Superior temporal gyrus (tissue), 1 donor: ENCODE results near the gene CDC6.
"Not testable (repeated sequence)": the region's sequence is repeated elsewhere in the genome, so short reads cannot be mapped to it uniquely, and the experiment has no call there.

Experiments
- DNase-seq: peaks from one replicate; pipeline ENCODE4 v3.0.0-alpha.2; 2016; ENCODE audit errors: extremely low spot score

CDC6 gene

DNA sequence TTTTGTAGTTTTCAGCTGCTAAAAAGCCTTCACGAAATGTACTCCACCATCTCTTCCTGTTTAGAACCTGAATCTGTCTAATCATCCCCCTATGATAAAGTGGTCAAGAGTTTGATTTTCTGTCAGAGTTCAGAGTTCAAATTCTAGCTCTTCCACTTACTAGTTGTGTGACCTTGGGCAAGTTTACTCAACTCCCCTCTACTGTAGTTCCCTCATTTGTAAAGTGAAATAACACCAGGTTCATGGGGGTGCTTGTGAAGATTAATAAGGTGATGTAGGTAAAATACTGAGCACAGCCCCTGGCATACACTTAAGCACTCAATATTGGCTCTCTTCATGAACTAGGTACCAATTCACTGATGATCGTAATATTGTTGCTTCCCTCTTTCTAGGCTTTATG is 1.2 kb upstream of the CDC6 start:
- DNase-seq, result no peak

DNA sequence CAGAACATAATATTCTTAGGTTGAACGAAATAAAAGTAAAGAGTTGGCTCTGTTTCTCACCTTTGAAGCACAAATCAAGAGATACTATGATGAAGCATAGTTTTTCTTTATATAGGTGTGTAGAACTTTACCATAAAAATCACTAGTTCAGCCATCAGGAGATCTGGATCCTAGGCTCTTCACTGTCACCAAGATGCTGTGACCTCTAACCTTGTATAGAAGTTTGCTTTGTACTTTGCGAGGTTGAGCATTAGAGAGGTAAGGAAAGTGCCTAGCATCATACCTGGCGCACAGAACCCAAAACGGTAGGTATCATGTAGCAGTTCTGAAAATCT is 553 bp upstream of the CDC6 start:
- no peak for DNase-seq

DNA sequence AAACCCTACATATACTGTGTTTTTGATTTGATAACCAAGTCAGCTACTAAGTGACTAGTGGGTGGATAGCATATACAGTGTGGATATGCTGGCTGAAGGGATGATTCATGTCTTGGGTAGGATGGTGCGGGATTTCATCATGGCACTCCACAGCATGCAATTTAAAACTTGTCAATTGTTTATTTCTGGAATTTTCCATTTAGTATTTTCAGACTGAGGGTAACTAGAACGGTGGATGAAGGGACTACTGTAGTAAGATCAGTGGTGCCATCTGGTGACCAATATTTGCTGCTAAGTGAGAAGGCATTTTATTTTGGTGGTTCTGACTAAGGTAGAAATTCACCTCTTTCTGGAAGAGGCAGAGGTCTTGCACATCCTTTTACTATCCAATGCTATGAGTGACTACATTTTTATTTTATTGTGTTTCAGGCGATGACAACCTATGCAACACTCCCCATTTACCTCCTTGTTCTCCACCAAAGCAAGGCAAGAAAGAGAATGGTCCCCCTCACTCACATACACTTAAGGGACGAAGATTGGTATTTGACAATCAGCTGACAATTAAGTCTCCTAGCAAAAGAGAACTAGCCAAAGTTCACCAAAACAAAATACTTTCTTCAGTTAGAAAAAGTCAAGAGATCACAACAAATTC is 3.1 kb downstream of the CDC6 start:
- peak; percentile 88 for DNase-seq

DNA sequence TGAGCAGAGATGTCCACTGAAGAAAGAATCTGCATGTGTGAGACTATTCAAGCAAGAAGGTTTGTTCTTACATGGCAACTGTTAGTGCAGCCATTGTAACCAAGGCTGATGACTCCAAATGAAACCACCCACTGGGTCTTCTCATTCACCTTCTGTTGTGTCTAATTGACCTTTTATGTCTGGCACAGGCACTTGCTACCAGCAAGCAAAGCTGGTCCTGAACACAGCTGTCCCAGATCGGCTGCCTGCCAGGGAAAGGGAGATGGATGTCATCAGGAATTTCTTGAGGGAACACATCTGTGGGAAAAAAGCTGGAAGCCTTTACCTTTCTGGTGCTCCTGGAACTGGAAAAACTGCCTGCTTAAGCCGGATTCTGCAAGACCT is 3.6 kb downstream of the CDC6 start:
- DNase-seq, result no peak

DNA sequence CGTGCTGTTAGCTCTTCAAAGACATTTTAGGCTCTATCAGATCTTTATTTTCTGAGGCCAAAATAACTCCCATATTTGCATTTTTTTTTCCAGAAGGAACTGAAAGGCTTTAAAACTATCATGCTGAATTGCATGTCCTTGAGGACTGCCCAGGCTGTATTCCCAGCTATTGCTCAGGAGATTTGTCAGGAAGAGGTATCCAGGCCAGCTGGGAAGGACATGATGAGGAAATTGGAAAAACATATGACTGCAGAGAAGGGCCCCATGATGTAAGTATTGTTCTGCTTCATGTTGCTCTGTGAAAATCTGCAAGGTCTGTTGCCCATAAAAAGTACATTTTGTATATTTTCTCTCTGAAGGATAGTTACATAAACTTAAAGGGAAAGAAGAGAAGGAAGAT is 5.7 kb downstream of the CDC6 start:
- no peak for DNase-seq

DNA sequence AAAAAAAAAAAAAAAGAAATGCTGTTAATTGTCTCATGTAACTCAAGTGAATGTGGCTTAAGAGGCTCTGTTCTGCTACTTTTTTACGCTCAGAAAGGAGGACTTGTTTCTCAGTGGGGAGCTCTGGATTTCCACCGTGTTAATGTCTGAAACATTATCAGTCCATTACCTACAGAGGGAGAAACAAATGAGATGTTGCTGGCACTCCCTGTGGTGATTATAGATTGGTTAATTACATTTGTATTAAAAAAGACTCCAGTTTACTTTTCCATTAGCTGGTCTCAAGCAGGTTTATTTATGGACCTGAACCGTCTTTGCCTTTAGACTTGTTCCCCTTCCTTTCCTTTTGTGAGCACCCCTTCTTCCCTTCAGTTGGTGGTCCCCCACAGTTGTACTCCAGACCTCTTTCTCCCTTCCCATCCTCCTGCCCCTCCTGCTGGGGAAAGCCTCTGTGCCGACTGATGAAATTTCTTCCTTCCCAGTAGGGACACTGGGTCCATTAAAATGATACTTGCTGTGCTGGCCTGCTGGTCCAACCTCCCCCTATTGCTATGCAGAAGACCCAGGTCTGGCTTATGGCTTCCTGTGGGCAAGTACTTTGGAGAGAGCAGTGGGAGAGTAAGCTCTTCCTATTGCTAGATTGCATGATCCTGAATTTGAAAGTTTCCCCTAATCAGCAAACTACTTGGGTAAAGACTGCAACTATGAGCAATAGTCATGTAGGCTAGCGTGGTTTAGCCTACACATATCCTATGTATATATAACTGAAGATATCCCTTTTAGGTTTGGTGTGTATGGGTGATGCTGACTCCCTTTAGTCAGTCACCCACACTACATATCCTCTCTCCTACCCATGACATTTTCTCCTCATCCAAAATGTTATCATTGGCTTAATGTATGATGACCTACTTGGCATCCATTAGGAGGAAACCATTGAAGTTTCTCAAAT is 8.1 kb downstream of the CDC6 start:
- DNase-seq, result no peak

DNA sequence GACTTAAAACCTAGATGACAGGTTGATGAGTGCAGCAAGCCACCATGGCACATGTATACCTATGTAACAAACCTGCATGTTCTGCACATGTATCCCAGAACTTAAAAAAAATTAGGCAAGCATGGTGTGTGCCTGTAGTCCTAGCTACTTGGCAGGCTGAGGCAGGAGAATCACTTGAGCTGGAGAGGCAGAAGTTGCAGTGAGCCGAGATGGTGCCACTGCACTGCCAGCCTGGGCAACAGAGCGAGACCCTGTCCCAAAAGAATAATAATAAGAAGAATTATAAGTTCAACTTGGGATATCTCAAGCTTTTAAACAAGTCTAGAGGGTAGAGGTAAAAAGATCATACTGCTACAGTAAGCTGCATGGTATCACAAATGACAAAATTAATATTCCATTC is 9.8 kb downstream of the CDC6 start:
- DNase-seq, result no peak

DNA sequence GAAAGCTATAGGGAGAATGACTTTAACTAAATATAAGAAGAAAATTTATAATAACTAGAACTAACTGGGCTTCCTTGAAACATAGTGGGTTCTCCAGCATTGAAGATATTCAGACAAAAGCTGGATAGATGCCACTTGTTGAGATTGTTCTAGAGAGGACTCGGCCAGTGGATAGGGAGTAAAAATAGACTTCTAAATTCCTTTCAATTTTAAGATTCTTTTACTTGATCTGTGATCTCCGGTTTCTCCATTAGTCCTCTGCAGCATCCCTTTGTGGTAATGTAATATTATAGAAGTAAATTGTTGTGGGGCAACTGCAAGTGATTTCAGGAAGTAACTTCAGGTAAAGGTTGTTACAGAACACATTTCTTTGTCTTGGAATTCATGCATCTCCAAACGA is 11.0 kb downstream of the CDC6 start:
- no peak for DNase-seq

DNA sequence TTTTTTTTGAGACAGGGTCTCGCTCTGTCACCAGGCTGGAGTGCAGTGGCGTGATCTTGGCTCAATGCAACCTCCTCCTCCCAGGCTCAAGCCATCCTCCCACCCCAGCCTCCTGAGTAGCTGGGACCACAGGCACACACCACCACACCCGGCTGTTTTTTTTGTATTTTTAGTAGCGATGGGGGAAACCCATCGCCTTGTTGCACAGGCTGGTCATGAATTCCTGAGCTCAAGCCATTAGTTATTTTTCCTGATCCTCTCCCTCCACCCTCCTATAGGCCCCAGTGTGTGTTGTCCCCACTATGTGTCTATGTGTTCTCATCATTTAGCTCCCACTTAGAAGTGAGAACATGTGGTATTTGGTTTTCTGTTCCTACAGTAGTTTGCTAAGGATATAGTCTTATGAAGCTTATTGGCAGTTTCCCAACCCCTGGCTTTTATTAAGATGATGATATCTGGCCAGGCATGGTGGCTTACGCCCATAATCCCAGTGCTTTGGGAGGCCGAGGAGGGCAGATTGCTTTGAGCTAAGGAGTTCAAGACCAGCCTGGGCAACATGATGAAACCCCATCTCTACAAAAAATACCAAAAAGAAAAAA is 11.6 kb downstream of the CDC6 start:
- not testable (repeated sequence) for DNase-seq

DNA sequence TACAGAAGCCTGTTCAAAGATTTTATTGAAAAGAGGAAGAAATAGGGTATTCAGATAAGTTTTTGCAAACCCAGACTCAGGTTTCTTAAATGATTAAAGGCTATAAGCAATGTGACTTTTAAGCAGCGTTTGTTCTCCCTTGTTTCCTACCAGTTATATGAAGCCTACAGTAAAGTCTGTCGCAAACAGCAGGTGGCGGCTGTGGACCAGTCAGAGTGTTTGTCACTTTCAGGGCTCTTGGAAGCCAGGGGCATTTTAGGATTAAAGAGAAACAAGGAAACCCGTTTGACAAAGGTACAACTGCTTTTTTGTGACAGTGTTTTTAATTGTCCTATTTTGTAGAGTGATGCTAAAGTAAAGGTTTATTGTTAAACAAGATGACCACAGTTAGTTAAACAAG is 13.6 kb downstream of the CDC6 start:
- DNase-seq, result peak; percentile 18

DNA sequence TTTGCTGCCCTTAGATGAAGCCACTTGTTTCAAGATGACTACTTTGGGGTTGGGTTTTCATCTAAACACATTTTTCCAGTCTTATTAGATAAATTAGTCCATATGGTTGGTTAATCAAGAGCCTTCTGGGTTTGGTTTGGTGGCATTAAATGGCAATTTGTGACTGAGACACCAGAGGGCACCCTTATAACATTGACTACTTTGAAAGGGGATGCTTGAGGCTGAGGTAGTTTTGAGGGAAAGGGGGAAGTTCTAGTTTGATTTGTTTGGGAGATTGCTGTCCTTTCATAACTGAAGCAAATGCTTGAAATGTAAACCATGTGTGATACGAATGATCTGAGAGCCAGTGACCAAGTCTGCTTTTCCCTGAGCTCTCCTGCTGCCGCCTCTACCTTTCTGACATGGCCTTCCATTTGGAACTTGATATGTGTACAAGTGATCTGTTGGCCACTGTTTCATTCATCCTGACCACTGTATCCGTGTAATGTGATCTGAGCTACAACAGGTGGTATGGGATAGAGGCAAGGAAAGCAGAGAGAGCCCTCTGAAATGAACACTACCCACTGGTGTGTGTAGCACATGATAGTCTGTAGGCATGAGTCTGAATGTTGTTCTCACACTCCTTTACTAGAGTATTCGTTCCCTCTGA is 15.5 kb downstream of the CDC6 start:
- peak; percentile 86 for DNase-seq

DNA sequence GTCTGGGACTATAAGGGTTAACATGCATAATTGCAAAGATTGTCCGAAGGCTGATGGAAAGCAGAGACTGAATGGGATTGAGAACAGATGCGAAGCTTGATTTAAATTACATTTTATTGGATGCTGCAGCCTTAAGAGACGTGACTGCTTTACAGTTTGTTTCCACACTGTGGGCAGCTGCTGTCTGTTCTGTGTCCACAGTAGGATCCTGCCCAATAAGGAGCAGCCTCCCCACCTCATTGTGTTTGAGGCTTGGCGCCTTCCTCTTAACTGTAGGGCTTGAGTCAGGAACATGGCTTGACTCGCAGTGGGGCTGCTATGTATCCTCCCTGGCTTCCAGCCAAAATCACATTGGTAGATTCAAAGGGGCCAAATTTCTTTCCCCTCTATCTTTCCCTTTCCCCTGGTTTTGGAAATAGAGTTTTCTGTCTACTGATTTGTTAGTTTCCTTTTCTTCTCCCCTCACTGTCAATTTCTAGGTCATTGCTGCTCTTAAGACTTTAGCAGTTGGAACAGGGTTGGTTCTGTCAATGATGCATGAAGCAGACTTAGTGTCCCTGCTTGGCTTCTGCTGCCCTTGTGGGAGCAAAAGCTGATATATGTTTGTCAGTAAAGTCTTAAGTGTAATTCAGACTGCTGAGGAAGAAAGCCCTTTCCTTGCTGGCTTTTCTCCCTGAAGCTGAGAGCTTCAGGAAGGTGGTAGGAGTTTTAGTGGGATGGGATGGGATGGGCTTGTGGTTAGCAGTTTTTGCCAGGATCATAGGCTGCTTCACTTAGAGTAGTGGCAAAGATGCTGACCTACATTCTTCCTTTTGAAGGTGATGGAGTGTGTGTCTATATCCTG is 16.3 kb downstream of the CDC6 start:
- no peak for DNase-seq

DNA sequence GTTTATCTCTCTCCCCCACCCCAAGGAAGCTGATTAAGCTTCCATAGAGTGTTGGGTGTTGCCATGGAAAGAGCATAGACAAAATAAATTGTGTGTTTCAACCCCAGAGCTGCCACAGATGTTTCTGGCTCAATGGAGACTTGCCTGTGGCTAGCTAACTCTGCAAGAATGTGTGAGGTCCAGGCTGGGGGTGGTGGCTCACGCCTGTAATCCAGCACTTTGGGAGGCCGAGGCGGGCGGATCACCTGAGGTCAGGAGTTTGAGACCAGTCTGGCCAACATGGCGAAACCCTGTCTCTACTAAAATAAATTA is 16.8 kb downstream of the CDC6 start:
- not testable (repeated sequence) for DNase-seq

DNA sequence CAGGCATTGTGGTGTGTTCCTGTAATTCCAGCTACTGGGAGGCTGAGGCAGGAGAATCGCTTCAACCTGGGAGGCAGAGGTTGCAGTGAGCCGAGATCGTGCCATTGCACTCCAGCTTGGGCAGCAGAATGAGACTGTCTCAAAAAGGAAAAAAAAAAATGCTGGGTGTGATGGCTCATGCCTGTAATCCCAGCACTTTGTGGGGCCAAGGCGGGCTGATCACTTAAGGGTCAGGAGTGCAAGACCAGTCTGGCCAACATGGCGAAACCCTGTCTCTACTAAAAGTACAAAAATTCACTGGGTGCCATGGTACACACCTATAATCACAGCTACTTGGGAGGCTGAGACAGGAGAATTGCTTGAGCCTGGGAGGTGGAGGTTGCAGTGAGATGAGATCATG is 17.2 kb downstream of the CDC6 start:
- DNase-seq, result not testable (repeated sequence)

DNA sequence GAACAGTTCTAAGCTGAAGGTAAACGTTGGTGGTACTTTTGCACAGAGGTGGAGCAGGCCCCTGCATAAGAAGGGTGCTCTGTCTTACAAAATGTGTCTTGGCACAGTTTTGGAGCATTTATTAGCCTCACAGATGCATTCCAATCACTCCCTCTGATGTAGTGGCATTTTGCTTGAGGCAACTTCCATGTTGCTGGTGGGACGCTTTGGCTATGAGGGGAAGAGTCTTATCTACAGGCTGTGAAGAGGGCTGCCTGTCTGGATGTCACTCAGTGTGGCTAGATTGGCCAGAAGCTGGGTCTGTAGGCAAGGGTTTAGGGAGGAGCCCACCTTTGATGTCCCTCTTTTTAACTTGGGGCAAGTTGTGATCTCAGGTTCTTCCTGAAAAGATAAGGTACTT is 18.7 kb downstream of the CDC6 start:
- no peak for DNase-seq

DNA sequence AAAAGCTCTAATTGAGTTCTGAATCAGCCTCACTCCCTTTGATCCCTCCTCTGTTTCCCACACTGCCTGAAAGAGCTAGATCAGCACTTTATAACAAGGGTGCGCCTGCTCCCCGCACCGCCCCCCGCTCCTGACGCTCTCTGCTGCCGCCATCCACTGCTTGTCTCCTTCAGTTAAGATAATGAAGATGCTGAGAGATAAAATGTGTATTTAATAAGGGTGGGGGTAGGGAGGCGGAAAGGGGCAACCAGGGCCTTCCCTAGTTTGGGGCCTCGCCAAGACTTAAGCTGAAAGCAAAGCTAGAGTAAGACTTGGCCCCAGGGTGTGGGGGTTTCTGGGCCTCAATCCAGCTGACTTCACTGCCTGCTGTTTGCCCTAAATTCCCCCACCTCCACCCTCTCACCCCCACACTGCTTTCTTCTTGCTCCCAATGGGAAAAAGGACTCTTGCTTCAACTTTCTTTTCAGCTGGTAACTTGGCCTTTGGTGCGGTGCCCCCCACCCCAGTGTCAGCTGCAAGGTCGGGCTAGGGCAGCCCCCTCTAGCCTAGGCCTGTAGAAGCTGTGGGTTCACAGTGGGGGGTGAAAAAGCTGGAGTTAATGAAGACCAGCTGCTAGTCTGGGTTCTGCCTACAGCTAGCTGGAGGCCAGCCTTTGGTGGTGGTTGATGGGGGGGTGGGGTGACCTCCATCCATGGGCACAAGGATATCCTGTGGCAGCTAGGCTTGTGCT is 19.5 kb downstream of the CDC6 start:
- no peak for DNase-seq

DNA sequence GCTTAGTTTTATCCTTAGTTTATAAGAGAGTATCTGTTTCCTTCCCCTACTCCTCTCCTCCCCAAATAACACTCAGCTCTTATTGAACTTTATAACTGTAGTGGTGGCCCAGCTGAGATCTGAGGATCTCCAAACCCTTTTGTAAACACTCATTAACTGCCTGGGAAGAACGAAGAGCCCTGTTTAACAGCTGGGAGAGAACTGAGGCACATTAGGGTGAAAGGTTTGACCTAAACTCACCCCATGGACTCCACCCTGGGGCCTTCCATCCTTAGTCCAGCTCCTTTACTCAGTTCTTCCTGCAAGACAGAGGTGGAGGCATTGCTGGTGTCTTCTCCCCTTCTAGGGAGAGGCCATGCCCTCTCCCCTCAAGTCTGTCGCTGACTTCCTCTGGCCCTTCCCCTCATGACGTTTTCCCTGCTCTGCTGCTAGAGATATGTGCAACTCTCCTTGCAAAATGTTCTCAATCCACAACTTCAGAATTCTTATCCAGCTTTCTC is 20.1 kb downstream of the CDC6 start:
- no peak for DNase-seq

DNA sequence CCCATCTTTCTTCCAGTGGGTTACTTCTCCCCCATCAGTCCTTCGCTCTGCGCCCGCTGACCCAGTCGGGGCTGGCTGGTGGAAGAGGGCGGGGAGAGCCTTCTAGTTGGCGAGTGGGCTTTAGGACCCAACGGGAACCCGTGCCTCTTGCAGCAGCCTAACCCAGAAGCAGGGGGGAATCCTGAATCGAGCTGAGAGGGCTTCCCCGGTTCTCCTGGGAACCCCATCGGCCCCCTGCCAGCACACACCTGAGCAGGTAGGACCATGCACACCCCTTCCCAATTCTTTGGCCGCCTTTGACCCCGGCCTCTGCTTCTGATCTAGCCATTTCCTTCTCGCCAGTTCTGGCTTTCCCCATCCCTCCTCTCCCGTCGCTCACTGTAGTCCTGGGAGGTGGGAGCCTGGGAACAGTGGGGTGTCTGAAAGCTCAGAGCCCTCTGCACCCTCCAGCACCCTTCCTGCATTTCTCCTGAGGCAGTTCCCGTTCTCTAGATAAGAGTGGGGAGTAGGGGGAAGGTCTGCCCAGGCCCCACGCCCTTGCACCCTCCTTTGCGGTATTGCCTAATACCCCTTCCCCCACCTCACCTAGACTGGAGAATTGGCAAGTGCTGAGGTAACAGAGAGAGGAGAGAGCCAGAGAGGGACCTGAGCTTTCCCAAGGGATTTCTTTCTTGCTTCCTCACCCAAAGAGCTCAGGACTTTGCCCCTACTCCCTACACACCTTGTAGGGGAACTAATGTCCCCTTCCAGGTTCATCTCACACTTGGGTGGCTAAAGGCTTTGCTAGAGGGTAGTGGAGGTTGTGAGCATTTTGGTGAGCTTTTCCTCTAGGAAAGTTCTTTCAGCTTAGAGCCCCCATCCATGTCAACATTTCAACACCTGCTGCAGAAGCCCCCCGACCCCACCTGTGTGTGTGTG is 21.6 kb downstream of the CDC6 start, which contains the start of gene RARA:
Gene RARA (plus strand): TSS at position 150 of the 918 bp plus-strand sequence. CDS start 22,039 bp downstream, outside the sequence.
- DNase-seq, result peak; percentile 58

DNA sequence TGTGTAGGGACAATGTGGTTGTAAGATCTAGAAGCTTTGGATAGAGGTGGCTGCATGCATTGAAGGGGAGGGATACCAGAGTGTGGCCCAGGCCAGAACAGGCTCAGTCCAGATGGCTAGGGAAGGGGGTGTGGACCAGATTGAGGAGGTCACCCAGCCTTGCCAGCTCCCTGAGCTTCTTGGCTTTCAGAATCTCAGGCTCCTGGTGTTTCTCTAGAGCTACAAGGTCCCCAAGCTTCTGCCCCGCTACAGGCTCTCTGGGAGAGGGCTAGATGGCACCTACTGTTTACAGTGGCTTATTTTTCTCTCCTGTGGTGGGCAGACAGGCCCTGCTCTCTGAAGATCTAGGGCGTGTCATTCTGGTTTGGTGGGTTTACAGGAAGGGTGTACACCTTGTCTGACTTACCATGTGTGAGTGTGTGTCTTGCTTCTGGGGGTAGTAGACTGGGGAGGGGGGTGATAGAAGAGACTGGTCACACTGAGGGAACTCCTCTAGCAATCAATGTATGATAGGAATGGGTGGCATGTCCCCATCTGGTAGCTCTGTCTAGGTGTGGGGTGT is 22.4 kb downstream of the CDC6 start:
- DNase-seq, result no peak
